Endodermal cell (in vitro differentiated cells): ENCODE results near the gene TARBP2. TPM values are rescaled to one million over a fixed set of nuclear protein-coding genes. Genes with fewer than 3 reads are reported as not detected.

ENCODE experiments used
- DNase-seq: peaks from one replicate; pipeline ENCODE4 v3.0.0-alpha.2; 2017
- H3K27ac ChIP-seq: 2 replicates; pipeline ENCODE4 v1.5.1; 2013; ENCODE audit warnings: mild to moderate bottlenecking, low read depth, low read length, moderate library complexity
- H3K27me3 ChIP-seq: 2 replicates; pipeline ENCODE4 v1.6.1; 2013; ENCODE audit warnings: mild to moderate bottlenecking, low read length, moderate library complexity; ENCODE audit not compliant: insufficient read depth, control insufficient read depth, poor library complexity, severe bottlenecking
- H3K36me3 ChIP-seq: 2 replicates; pipeline ENCODE4 v1.7.0; 2013; ENCODE audit warnings: mild to moderate bottlenecking, low read length, moderate library complexity; ENCODE audit not compliant: control insufficient read depth, insufficient read depth
- H3K4me1 ChIP-seq: one replicate; pipeline ENCODE4 v1.7.0; 2013; ENCODE audit warnings: low read length; ENCODE audit not compliant: control insufficient read depth, insufficient read depth
- H3K4me3 ChIP-seq: 2 replicates; pipeline ENCODE4 v1.5.1; 2013; ENCODE audit warnings: mild to moderate bottlenecking, low read length, moderate library complexity
- H3K9ac ChIP-seq: 2 replicates; pipeline ENCODE4 v1.6.1; 2013; ENCODE audit warnings: mild to moderate bottlenecking, low read length, moderate library complexity; ENCODE audit not compliant: poor library complexity, severe bottlenecking; ENCODE audit errors: extremely low read depth
- H3K9me3 ChIP-seq: 2 replicates; pipeline ENCODE4 v1.6.1; 2013; ENCODE audit warnings: mild to moderate bottlenecking, low read length, moderate library complexity; ENCODE audit not compliant: control insufficient read depth
- H3K27ac Mint-ChIP-seq: 2 replicates; pipeline ENCODE4 v1.8.0; 2020; ENCODE audit warnings: mixed read lengths
- H3K27me3 Mint-ChIP-seq: 2 replicates; pipeline ENCODE4 v1.8.0; 2021; ENCODE audit warnings: mild to moderate bottlenecking, mixed read lengths; ENCODE audit not compliant: insufficient read depth
- H3K36me3 Mint-ChIP-seq: 2 replicates; pipeline ENCODE4 v1.8.0; 2020; ENCODE audit warnings: low read depth, mixed read lengths
- H3K4me1 Mint-ChIP-seq: 2 replicates; pipeline ENCODE4 v1.8.0; 2020; ENCODE audit warnings: mixed read lengths
- H3K4me3 Mint-ChIP-seq: 2 replicates; pipeline ENCODE4 v1.8.0; 2020; ENCODE audit warnings: mild to moderate bottlenecking, moderate library complexity, mixed read lengths
- H3K9me3 Mint-ChIP-seq: 2 replicates; pipeline ENCODE4 v1.8.0; 2020; ENCODE audit warnings: mild to moderate bottlenecking, mixed read lengths
- WGBS, 2 experiments: methylation state at CpG; one replicate each; pipeline versions ENCODE4 v1.1.5 to v1.1.7; 2013; ENCODE audit warnings: missing lambda C conversion rate in 2 of 2, mixed read lengths in 1 of 2; ENCODE audit not compliant: insufficient coverage in 1 of 2, insufficient read length in 1 of 2; 5-methylcytosine and 5-hydroxymethylcytosine counted together
- total RNA-seq, 2 donors: library from RNA; stranded (reverse); fragmentation: NEBNext Ultra II Directional in 1 of 2; extraction: Animal tissue kit (Norgen Biotek cat#: 25700) in 1 of 2; gene quantifications; 2 replicates in 1 of 2; 3 replicates in 1 of 2; pipeline ENCODE4 v1.2.1, GENCODE V29; 2021
- TF ChIP-seq, protein P1 (sequence below): fragments of 200-600 bp; sonication (generic); conservative IDR thresholded peaks from 2 replicates; pipeline ENCODE4 v1.5.0; 2021; ENCODE audit warnings: antibody characterized with exemption, mild to moderate bottlenecking

The TARBP2 gene
- total RNA-seq, 2 donors from 2014 or later, result 48.4 to 60.3 TPM

DNA sequence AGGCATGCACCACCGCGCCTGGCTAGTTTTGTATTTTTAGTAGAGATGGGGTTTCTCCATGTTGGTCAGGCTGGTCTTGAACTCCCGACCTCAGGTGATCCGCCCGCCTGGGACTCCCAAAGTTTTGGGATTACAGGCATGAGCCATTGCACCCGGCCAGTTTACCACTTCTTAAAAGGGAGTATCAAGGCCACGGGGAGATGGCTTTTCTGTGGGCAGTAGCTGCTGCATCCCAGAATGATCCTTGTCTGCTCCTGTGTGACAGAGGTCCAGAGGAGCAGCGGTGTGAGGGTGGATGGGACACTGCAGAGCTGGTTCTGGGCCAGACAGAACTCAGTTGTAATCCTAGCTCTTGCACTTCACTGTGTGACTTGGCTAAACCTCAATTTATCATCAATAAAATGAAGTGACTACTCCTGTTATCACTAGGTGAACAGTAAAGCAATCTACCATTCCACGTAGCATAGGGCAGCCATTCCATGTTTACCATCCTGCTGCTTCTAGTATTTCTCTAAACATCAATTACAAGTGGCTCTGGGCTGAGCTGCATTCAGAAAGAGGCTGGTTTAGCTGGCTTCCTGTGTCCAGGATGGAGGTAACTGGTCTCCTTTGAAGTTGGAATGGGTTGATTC is 9.2 kb downstream of the TARBP2 start:
- peaks cover 30% of the 10 kb centered on the region for H3K36me3 Mint-ChIP-seq
- no peaks in the 10 kb centered on the region for H3K27me3 Mint-ChIP-seq
- TF ChIP-seq, protein P1, sequence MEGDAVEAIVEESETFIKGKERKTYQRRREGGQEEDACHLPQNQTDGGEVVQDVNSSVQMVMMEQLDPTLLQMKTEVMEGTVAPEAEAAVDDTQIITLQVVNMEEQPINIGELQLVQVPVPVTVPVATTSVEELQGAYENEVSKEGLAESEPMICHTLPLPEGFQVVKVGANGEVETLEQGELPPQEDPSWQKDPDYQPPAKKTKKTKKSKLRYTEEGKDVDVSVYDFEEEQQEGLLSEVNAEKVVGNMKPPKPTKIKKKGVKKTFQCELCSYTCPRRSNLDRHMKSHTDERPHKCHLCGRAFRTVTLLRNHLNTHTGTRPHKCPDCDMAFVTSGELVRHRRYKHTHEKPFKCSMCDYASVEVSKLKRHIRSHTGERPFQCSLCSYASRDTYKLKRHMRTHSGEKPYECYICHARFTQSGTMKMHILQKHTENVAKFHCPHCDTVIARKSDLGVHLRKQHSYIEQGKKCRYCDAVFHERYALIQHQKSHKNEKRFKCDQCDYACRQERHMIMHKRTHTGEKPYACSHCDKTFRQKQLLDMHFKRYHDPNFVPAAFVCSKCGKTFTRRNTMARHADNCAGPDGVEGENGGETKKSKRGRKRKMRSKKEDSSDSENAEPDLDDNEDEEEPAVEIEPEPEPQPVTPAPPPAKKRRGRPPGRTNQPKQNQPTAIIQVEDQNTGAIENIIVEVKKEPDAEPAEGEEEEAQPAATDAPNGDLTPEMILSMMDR, result no peak
- no peak overlapping the region for H3K27ac Mint-ChIP-seq
- no peak overlapping the region for H3K4me3 Mint-ChIP-seq
- WGBS, 2 experiments, result 73 to 94% methylated on average over 7 to 9 of the region's 9 CpGs
- DNase-seq, result no peak
- no peaks in the 10 kb centered on the region for H3K9me3 ChIP-seq
- no peaks in the 10 kb centered on the region for H3K27me3 ChIP-seq
- no peaks in the 10 kb centered on the region for H3K9me3 Mint-ChIP-seq
- peaks cover 49% of the 10 kb centered on the region for H3K36me3 ChIP-seq
- no peak overlapping the region for H3K9ac ChIP-seq
- H3K27ac ChIP-seq, result no peak overlapping the region
- H3K4me1 Mint-ChIP-seq, result no peaks in the 10 kb centered on the region
- no peaks in the 10 kb centered on the region for H3K4me1 ChIP-seq
- no peak overlapping the region for H3K4me3 ChIP-seq

DNA sequence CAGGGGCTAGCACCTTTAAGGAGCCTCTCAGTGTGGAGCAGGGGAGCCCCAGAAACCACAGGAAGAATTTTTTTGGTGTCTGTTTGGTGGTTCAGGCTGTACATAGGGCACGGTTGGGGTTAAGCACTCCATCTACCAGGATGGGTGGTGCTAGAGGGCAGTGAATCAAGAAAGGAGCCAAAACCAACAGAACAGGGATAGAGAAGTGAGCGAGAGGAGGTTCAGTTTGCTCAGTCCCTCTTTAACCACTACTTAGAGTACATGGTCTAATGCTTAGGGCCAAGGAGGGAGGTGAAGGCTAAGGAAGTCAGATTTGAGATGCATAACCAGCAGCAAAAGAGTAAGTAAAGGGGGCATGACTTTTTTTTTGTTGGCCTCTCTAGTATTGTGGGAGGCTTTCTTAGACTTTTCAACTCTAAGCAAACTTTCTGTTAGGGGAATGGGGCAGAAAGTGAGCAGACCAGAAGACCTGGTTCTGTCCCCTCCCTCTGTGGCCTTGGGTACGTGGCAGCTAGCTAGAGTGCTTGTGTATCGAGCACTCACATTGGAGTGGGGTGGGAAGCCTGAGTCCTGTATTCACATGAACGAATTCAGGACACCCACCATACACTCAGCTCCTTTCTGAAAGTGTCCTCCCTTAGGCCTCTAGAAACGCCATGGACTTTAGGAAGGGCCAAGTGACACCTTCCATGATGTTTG is 12.8 kb downstream of the TARBP2 start:
- Histone ChIP-seq H3K36me3 (peaks cover 67% of the 10 kb centered on the region), H3K4me1 (no peaks in the 10 kb centered on the region), H3K9me3 (no peaks in the 10 kb centered on the region), H3K4me3 (no peak overlapping the region), H3K27me3 (no peaks in the 10 kb centered on the region), H3K27ac (no peak overlapping the region), H3K9ac (no peak overlapping the region)
- Mint-ChIP-seq H3K4me3 (no peak overlapping the region), H3K4me1 (no peaks in the 10 kb centered on the region), H3K27me3 (no peaks in the 10 kb centered on the region), H3K27ac (no peak overlapping the region), H3K9me3 (no peaks in the 10 kb centered on the region), H3K36me3 (peaks cover 30% of the 10 kb centered on the region)
- no peak for DNase-seq
- TF ChIP-seq, protein P1, result no peak
- 95 to 96% methylated on average over 4 to 6 of the region's 6 CpGs for WGBS, 2 experiments

DNA sequence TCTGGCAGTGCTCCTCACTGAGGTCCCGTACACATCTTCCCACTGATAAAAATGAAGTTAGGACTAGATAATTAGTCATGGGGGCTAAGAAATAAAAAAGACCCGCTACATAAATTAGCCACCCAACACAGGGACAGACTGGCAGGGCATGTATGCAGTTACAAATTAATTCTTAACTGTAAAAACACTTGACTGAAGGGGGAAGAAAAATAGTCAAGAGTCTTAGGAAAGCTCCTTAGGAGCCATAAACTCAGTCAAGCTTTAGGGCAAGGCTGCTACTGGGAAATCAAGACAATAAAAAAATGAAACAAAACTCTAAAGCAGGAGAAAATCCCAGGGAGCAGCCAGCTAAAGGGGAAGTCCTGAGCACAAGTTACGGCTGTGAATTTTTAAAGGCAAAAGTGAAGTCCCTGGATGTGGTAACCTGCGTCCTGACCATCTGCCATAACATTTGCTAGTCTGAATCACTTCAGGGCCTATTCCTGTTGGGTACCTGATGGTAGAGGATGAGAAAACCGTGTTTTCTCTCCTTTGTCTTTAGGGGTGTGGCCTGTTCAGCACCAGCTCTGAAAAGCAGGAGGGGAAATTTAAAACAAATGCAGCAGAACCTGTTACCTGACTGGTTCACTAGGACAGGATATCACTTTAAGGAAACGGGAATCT is 13.7 kb downstream of the TARBP2 start:
- Histone ChIP-seq H3K27me3 (no peaks in the 10 kb centered on the region), H3K27ac (no peak overlapping the region), H3K4me1 (no peaks in the 10 kb centered on the region), H3K36me3 (peaks cover 73% of the 10 kb centered on the region), H3K4me3 (no peak overlapping the region), H3K9me3 (no peaks in the 10 kb centered on the region), H3K9ac (no peak overlapping the region)
- Mint-ChIP-seq H3K4me3 (no peak overlapping the region), H3K36me3 (peaks cover 36% of the 10 kb centered on the region), H3K9me3 (no peaks in the 10 kb centered on the region), H3K27ac (no peak overlapping the region), H3K4me1 (no peaks in the 10 kb centered on the region), H3K27me3 (no peaks in the 10 kb centered on the region)
- TF ChIP-seq, protein P1, result no peak
- DNase-seq, result no peak
- WGBS, 2 experiments, result 89 to 98% methylated on average over 5 of the region's 6 CpGs
